ENCODE measurements around the gene PRKAG1.
A peak's percentile ranks its signal among the peaks of the same experiment; 100 is the strongest.
"Not testable (repeated sequence)": the region's sequence is repeated elsewhere in the genome, so short reads cannot be mapped to it uniquely, and the experiment has no call there.

Gene PRKAG1

DNA sequence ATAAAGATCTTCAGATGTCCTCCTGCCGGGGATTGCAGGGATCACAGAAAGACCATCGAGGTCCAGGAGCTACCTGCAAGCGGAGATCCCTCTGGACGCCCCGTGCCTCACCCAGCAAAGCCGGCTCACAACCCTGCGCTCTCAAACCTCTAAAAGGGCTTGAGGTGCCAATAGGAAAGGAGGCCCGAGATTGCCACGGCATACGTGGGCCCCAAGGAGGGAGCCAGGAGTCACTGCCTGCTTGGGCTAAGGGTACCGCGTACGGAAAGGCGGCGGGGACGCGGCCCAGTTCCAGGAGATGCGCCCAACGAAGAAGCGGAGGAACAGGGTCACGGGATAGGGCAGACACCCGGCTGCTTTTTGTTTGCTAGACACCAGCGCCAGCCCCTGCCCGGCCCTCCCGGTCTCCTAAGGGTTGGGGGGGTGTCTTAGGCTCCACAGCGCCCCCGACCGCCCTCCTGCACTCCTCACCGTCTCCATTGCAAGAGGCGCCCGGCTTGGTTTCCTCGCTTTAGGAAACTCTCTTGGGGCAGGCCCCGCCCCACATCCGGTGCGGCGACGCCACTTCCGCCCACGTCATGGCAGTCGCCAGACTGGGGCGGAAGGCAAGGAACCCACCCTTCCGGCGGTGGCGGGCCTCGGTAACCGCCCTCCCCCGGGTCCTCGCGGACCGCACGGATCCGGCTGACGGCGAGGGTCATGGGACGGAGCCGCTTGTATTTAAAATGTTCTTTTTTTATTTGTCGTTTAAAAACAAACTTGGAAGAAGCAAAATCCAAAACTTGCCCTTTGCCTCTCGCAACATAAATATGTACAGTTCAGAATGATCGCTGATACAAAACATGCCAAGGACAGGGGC is at the start of gene PRKAG1:
Gene PRKAG1, minus strand, starts transcription at position 516 of the 859 bp plus-strand sequence. Its CDS starts 36 bp downstream, at position 480.
- peak; percentile 94 to 97 (median 95) for DNase-seq

DNA sequence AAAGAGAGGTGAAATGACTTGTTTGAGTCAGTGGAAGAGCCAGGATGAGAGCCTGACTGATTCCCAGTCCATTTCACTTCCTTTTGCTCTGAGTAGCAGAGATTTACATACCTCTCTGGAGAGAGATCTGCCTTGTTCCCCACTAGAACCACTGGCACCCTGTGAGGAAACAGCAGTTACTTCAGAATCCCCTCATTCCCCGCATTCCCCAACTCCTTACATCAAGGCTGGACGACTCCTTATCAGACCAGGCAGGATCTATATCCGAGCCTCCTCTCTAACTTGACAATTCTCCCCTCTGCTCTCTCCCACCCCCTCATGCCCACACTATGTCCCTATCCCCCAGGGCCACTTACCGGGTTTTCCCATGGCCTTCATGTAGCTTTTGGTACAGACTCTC is 47.5 kb upstream of the PRKAG1 start:
- no peak for DNase-seq

DNA sequence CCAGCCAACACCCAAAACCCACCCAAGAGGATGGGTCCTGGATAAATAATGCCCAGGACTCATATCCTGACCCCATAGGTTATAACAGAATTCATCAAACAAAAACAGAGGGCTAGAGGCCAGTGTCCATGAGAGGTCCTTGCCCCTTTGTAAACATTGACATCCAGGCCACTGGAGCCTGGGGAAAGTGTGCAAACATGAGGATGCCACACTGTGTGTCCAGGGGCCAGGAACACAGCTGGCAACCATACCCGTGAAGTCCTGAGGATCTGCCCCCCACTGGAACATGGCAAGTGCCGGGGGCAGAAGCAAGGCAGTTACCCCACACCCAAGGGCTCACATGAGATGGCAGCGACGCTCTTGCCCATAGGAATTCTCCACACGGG is 46.2 kb upstream of the PRKAG1 start:
- DNase-seq, result no peak

DNA sequence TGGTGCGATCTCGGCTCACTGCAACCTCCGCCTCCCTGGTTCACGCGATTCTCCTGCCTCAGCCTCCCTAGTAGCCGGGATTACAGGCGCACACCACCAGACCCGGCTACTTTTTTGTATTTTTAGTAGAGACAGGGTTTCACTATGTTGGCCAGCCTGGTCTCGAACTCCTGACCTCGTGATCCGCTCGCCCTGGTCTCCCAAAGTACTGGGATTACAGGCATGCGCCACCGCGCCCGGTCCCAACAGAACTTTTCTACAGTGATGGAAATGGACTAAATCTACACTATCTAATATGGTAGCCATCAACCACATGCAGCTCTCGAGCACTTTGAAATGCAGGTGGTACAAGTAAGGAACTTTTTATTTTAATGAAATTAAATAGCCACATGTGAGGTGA is 43.3 kb upstream of the PRKAG1 start:
- DNase-seq, result not testable (repeated sequence)

DNA sequence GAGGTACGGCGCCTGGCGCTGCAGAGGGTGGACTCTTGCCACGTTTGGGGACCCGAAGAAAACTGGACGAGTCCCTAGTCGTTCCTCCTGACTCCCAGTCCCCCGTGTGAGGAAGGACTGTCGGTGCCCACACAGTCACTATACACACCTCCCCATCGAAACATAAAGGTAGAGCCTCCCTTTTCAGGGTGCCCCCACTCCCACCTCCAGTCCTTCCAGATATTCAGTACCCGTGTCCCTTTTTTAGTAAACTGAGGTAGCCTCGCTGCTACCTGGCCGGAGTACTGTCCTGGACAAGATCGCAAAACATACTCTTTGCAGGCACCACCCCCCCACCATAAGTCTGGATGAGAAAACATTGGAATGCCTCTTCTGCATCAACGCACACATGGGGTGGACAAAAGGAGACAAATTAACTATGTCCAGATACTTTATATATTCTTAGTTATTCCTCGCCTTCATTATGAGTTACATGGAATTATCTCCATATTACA is 42.6 kb upstream of the PRKAG1 start:
- DNase-seq, result no peak

DNA sequence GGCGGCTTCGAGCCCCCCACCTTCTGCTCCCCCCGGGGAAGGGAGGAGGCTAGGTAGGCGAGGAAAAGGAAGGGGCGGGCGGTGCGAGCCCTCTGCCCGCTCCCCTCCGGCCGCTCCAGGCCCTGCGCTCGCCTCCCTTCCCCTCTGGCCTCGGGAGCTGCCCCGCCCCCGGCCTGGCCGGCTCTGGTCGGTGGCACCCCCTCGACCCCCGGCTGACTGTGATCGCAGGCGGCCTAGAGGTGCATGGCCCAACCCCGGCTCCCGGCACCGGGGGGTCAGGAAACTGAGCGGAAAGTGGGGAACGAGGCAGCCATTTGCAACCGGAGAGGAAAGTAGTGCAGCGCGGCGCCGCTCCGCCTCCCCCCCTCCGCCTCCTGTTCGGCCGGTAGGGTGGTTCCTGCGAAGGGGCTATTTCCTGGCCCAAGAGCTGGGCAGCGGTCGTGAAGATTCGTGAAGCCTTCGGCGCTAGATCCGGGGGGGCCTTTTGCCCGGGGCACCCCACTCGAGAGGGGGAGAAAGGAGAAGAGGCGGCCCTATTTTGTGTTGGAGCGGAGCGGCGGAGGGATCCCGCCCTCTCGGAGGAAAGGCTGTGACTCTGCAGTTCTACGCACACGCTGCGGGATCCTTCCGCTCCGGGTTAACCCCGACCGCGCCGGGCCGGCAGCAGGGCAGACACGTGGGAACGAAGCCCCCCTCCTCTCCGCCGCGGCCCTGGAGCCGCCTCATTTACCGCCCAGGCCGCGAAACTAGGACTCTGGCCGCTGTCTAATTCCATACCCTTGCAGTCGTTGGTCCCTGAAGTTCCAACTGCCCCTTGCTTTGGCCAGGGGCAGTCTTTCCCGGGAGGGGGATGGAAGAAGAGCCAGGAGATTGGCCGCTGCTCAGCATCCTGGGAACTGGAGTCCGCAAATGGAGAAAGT is 41.9 kb upstream of the PRKAG1 start, which contains the start of gene KMT2D:
Gene KMT2D, minus strand, starts transcription at position 558 of the 920 bp plus-strand sequence. CDS start 5,470 bp downstream, outside the sequence.
- peak; percentile 83 to 97 (median 92) for DNase-seq

DNA sequence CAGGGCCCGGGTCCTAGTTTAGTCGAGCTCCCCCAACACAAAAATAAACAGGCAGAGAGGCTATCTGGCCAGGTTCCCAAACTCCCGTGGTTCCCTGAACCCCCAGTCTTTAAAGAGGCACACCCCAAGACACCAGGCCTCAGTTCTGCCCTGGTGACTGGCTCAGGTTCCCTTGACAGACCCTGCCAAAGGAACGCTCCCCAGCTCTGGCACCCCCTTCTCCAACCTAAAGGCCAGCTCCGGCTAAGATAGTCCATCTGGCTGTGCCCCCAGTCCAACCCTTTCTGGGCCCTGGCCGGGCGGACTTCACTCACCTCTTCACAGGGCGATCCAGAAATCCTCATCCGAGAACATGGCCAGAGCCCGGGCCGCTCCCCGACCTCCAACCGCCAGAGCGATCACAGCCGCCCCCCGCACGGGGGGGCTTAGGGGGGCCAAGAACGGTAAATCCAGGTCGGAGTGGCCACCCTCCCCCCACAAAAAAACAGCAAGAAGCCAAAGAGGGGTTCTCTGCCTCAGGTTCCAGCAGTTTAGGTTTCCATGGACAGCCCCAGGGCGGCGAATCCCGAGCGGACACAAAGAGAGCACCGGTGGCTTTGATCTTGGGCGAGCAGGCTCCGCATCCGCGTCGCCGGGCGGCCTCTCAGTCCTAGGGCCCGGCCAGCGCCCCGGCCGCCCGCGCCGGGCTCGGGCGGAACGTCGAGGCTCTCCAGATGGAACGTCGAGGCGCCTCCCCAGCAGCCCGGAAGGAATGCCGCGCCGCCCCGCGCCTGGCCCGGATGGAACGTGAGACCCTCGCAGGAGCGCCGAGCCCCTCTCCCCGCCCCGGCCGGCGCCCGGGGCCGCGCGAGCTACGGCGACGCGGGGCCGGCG is 41.0 kb upstream of the PRKAG1 start:
- peak in 4 of 6 experiments; percentile 13 to 43 (median 32) for DNase-seq

DNA sequence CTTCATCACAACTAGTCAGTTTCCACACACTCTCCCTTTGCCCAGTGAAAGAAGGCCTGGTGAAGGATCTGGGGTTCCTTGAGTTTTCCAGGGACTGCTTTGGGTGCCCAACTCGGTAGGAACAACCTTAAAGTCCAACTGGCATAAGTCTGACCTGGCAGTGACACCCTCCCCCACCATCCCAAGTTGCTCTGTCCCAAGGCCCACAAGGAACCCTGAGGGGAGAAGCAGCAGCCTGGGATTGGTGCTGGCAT is 40.4 kb upstream of the PRKAG1 start:
- no peak for DNase-seq

DNA sequence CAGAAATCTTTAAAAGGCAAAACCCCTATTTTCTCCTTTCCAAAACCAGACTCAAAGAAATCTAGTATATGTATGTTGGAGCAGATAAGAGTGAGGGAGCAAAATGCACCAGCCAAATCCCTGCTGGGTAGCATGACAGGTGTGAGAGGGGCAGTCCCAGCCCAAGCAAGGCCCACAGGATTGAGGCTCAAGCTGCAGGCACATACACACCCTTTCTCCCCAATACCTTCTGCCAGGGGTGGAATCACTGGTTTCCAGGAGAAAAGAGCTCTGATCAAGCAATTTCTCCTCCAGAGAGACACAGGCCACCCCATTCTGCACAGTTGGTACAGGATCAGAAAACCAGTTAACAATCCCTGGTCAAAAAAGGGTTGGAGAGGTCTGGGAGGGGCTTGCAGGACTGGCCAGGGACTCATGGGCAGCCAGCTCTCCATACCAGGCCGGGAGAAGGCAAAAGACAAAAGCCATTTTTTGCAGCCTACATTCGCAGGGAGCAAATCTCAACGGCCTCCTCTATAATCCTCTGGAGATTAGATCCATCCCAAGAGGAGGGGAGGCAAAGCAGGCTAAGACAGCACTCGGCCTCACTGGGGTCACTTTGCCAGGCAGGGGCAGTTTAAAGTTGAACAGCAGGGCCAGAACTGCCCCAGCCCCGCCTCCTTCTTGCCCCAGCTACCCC is 39.9 kb upstream of the PRKAG1 start:
- DNase-seq, result no peak

DNA sequence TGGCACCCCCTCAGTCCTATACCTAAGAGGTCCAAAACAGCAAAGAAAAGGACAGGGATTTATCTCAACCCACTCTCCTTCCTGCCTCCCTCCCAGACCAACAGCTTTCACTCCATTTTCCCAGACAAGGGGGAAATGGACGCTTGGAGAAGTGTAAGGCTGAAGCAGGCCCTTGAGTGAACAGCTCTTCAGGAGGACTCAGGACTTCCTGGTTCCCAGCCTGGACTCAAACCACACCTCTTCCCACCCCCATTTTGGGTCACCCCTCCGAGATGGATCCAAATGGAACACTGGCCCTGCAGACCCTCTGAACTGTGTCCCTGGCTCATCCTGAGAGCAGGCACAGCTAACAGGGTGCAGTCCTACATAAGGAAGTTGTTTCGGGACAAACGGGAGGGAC is 39.3 kb upstream of the PRKAG1 start:
- no peak for DNase-seq

DNA sequence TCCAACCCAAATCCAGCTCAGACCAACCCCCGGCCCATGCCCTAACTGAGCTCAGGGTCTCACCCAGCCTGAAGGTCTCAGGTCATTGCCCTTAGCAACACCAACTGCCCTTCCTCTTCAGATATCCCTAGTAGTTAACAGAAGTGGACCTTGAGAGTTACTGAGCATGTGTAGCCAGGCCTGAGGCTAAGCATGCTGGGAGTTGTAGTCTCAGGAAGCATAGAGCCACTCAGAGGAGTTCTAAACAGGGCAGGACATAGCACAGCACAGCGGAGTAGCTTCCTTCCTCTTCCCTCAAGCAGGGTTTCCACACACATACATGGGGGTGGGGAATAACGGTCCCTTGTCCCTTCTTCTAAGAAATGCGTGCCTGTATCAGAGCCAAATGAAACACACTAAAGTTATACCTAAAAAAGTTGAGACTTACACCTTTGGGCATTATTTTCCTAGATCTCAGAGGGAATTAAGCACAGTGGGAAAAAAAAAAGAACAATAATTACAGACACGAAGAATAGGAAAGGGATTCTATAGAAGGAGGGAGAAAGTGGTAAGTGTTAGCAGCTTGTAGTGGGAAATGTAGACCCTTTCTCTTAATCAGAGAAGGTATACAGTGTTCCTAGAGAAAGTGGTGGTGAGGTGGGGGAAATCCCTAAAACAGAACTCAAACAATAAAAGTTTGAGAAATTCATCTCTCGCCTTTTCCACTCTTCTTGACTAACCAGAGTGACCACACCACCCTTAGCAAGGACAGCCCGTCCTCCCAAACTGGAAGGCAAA is 37.6 kb upstream of the PRKAG1 start:
- DNase-seq, result peak in 5 of 6 experiments; percentile 17 to 49 (median 37)

DNA sequence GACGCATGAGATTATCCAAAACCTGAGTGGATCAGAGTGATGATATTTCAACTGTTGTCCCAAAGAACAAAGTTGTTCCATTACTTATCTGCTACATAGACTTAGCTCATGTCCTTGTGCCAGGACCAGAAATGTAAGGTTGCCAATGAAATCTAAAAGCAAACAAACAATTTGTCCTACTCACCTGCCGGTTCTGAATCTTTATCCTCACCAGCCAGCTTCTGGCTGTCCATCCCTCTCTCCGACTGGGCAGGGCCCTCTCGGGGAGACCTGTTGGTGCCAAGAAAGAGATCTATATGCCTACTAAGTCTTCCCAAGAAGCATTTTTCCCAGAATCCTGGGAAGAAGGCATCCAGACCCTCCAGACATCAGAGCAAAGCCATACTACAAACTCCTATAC is 36.5 kb upstream of the PRKAG1 start:
- DNase-seq, result no peak

DNA sequence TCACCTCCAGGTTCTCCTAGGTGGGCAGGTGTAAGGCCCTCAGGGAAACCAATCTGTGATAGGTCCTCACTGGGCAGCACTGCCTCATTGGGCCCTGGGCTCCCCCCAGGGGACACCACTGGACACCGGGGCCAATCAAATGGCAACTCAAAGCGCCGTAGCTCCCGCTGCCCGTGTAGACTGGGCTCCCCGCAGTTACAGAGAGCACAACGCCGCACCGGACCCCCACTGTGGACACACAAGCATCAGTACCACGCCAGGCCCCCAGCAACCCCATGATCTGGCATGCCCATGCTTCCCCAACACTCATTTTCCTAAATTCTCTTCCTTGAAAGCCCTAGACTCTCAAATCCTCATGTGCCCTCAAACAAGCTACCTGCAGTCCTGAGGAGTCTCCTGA is 35.9 kb upstream of the PRKAG1 start:
- no peak for DNase-seq

DNA sequence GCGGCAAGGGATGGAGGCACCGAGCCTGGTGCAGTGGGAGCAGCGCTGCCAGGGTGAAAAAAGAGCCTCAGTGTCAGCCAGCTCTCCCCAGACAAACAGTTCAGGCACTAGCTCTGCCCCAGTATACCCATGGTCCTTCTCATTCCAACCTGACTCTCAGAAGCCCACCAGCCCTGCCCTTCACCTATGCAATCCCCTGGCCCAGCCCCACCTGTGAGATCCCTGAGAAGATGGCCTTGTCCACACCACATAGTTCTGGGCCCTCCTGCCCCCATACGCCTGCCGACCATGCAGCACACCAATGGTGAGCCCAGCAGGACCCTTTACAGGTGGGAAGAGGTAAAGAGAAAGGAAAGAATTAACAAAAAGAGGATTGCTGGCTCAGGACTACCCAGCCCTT is 35.5 kb upstream of the PRKAG1 start:
- DNase-seq, result no peak

DNA sequence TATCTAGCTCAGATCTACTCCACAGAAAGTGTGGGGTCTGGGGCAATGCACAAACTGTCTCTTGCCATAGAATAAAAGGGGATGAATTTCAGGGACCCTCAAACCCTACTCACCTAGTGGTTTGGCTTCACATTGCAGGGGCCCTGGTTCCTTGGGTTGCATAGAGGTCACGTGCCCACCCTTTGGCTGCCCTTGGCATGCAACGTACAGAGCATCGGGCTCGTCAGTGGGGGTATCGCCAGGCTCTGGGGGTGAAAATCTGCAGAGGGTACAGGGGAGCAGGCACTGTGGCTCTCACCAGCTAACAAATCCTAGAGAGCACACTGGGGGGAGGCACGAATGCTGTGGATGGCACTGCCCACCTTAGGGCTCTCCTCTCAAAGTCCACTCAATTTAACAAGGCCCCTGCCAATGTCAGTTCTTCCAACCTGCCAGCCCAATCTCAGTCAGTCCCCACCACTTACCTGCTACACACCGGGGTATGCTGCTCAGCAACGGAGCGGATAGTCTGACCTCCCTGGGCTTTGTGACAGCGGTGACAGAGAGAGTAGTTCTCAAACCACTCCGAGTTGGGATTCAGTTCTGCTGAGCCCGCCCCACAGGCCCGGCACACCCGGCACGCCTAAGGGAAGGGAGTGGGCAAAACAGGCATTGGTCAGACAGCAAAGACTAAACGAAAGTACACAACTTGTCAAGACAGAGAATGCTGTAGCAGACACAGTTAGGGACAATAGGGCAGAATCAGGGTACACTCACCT is 34.1 kb upstream of the PRKAG1 start:
- DNase-seq, result no peak

DNA sequence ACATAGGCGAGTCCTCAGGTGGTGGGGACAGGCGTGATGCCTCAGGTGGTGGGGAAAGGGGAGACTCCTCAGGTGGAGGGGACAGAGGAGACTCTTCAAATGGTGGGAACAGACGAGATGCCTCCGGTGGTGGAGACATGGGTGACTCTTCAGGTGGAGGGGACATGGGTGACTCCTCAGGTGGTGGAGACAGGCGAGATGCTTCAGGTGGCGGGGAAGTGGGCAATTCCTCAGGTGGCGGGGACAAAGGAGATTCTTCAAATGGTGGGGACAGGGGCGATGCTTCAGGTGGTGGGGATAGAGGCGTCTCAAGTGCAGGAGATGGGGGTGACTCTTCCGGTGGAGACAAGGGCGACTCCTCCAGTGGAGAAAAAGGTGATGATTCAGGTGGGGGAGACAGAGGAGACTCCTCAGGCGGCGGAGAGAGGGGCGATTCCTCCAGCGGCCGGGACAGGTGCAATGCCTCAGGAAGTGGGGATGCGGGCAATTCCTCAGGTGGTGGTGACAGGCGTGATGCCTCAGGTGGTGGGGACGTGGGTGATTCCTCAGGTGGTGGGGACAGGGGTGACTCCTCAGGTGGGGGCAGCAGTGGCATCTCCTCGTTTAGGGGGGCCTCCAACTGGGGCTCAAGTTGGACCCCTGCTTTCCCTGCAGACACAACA is 33.3 kb upstream of the PRKAG1 start:
- no peak for DNase-seq

DNA sequence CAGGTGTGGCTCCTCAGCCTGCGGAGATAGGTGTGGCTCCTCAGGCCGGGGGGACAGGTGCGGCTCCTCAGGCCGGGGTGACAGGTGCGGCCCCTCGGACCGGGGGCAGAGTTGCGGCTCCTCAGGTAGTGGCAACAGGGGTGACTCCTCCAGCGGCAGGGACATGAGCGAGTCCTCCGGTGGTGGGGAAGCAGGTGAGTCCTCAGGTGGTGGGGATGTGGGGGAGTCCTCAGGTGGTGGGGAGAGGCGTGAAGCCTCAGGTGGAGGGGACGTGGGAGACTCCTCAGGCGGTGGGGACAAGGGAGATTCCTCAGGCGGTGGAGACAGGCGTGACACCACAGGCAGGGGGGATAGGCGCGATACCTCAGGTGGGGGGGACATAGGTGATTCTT is 32.8 kb upstream of the PRKAG1 start:
- no peak for DNase-seq

DNA sequence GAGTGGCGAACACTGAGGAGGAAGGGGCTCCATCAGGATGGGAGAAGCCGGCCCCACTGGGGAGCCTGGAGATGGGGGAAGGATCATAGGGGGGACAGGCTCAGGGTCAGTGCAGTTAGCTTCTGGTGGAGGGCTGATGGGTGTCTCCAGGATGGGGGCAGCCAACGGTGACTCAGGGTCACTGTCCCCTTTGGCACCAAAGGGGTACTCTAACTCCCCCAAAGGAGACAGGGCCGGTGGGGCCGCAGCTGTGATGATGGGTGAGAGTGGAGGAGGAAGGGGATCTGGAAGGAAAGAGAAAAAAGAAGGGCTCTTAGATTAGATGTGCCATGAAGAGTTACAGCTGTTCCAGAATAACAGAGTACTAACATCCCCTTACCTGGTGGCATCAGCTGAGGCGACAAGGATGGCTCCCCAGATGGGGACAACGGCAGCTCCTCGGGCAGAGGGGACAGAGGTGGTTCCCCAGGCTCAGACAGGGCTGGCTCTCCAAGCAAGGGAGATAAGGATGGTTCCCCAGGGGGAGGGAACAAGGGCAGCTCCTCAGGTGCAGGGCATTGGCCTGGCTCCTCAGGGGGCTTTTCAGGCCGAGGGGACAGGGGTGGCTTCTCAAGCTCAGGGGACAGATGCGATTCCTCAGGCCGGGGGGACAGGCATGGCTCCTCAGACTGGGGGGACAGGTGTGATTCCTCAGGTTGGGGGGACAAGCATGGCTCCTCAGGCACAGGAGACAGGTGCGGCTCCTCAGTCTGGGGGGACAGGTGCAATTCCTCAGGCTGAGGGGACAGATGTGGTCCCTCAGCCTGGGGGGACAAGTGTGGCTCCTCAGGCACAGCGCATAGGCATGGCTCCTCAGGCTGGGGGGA is 32.2 kb upstream of the PRKAG1 start:
- DNase-seq, result no peak

All from stimulated activated naive CD4-positive, alpha-beta T cell (primary cell).